Stimulated activated CD8-positive, alpha-beta memory T cell treated with anti-CD3 and anti-CD28 coated beads, Interleukin-7, amount 100 ng/mL, for 4 hours (primary cell): ENCODE data around the gene TXK.

Source experiments
- DNase-seq, 2 donors: peaks; one replicate each; pipeline ENCODE4 v3.0.0-alpha.2; 2020; ENCODE audit warnings: low read depth in 2 of 2

The TXK gene

DNA sequence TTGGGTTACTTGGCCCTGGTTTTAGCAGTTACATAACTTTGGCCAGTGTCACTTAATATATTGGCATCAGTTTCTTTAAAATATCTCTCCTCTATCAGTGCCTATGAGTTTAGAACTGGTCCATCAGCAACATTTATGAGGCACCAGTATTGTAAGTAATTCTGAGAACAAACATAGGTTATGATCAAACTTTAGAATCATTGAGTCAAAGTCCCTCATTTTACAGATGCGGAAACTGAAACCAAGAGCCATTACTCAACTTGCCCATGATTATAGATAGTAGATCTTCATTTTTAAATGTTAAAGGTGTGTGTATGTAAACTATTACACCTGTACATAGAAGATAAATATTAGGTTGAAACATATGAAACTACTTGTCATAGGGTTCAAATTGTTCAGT lies 113.0 kb downstream of the TXK start:
- DNase-seq: no peak

DNA sequence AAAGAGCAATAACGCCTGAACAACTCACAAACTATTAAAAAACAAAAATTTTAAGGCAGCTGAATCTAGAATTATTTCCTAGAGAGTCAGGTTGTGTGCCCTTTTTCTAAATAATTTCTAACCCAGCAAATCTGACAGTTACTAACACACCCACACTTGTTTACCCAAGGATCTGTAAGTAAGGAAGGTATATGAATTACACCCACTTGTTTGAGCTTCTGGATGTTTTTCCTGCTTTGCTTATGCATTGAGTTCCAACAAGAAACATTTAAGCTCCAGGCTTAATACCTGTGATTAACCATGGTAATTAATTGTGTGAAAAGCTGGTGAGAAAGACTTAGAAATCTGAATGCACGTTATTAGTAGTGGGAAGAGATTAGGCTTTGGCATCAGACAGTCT lies 115.9 kb downstream of the TXK start:
- no peak for DNase-seq

GRCh38 chr4:48017108-48017571 lies 116.9 kb downstream of the TXK start:
- peak; percentile 40 to 57 for DNase-seq
